ENCODE measurements around the gene MYO5B. TPM values are rescaled to one million over a fixed set of nuclear protein-coding genes. Genes with fewer than 3 reads are reported as not detected.
"Not testable (repeated sequence)": the region's sequence is repeated elsewhere in the genome, so short reads cannot be mapped to it uniquely, and the experiment has no call there.

Gene MYO5B
- polyA plus RNA-seq, 1 of the 3 experiments (the other 2 are of a cell fraction), result 1.3 TPM

GRCh38 chr18:49890041-49890440, 304.9 kb downstream of the MYO5B start:
- Histone ChIP-seq H3K79me2 (ENCODE audit: insufficient read depth) (no peaks in the 10 kb centered on the region), H3K27ac (ENCODE audit: low read depth in 2 of 2, low read length in 1 of 2) (no peak overlapping the region), H3K27me3 (ENCODE audit: insufficient read depth) (no peaks in the 10 kb centered on the region), H3K9ac (no peak overlapping the region), H3F3A (replicated peaks; ENCODE audit: insufficient read depth) (no peaks in the 10 kb centered on the region), H3K36me3 (replicated peaks in 1 of 2; ENCODE audit: control insufficient read depth in 1 of 2, insufficient read depth in 2 of 2, low read length in 1 of 2) (no peaks in the 10 kb centered on the region), H3K9me2 (no peaks in the 10 kb centered on the region), H2AFZ (ENCODE audit: low read depth) (no peak overlapping the region), H4K20me1 (ENCODE audit: insufficient read depth) (no peaks in the 10 kb centered on the region), H3K4me3 (ENCODE audit: low read depth in 2 of 2, low read length in 1 of 2) (no peak overlapping the region), H3K4me2 (no peak overlapping the region), H3K4me1 (ENCODE audit: control insufficient read depth in 1 of 2, insufficient read depth in 2 of 2, low read depth in 1 of 2, low read length in 1 of 2) (peaks cover 0 to 8% of the 10 kb centered on the region in 2 experiments; a peak in 1 of 4 replicates), H3K9me3 (no peaks in the 10 kb centered on the region)
- CTCF ChIA-PET, result interaction anchor here (1.6 to 2.2 kb wide), 2 partner anchors 11 to 31 kb away, joined by 4 to 5 read pairs; no protein-coding TSS in a partner anchor
- no peak for DNase-seq
- POLR2A ChIA-PET, result interaction anchor here (0.6 kb wide), 1 partner anchor 627 kb away, joined by 3 read pairs; no protein-coding TSS in a partner anchor
- no peak for TF ChIP-seq TEAD4 (IDR thresholded peaks at IDR 0.05; ENCODE audit: borderline replicate concordance, insufficient read depth)
- no peak for TF ChIP-seq TAF1 (IDR thresholded peaks at IDR 0.05; ENCODE audit: borderline replicate concordance, low read depth, low read length)
- no peak for TF ChIP-seq GABPA (IDR thresholded peaks at IDR 0.05; ENCODE audit: low read depth)
- no peak for TF ChIP-seq YY1 (IDR thresholded peaks at IDR 0.05; ENCODE audit: low read depth)
- no peak for TF ChIP-seq POLR2AphosphoS5 (IDR thresholded peaks at IDR 0.05; ENCODE audit: low read depth, low read length)

- not testable (repeated sequence) for H3K4me1 ChIP-seq (ENCODE audit: control insufficient read depth in 1 of 2, insufficient read depth in 2 of 2, low read depth in 1 of 2, low read length in 1 of 2); H3K27me3 ChIP-seq (ENCODE audit: insufficient read depth); H3K4me3 ChIP-seq (ENCODE audit: low read depth in 2 of 2, low read length in 1 of 2); H3K9me2 ChIP-seq; H3F3A ChIP-seq (replicated peaks; ENCODE audit: insufficient read depth); H3K9me3 ChIP-seq; H3K9ac ChIP-seq; H3K79me2 ChIP-seq (ENCODE audit: insufficient read depth); H4K20me1 ChIP-seq (ENCODE audit: insufficient read depth); H3K27ac ChIP-seq (ENCODE audit: low read depth in 2 of 2, low read length in 1 of 2); H2AFZ ChIP-seq (ENCODE audit: low read depth); H3K36me3 ChIP-seq (replicated peaks in 1 of 2; ENCODE audit: control insufficient read depth in 1 of 2, insufficient read depth in 2 of 2, low read length in 1 of 2); H3K4me2 ChIP-seq; DNase-seq
- CTCF ChIA-PET, result interaction anchor here (2.2 kb wide), 1 partner anchor 31 kb away, joined by 5 read pairs; no protein-coding TSS in a partner anchor
- POLR2A ChIA-PET, result interaction anchor here (0.6 kb wide), 1 partner anchor 626 kb away, joined by 3 read pairs; no protein-coding TSS in a partner anchor
- WGBS (ENCODE audit: low lambda C conversion rate), result 5% methylated on average over 2 of the region's 2 CpGs
Measured at GRCh38 chr18:49889552-49889951, 305.4 kb downstream of the MYO5B start.

- H4K20me1 ChIP-seq (ENCODE audit: insufficient read depth), result no peaks in the 10 kb centered on the region
- CTCF ChIA-PET, result interaction anchor here (0.7 kb wide), 1 partner anchor 920 kb away, joined by 3 read pairs; no protein-coding TSS in a partner anchor
- no peaks in the 10 kb centered on the region for H3K27me3 ChIP-seq (ENCODE audit: insufficient read depth)
- no peak for DNase-seq
- no peak overlapping the region for H3K9ac ChIP-seq
- no peaks in the 10 kb centered on the region for H3K79me2 ChIP-seq (ENCODE audit: insufficient read depth)
- peaks cover 0 to 1% of the 10 kb centered on the region in 2 experiments; a peak in 1 of 4 replicates for H3K4me1 ChIP-seq (ENCODE audit: control insufficient read depth in 1 of 2, insufficient read depth in 2 of 2, low read depth in 1 of 2, low read length in 1 of 2)
- H3K9me3 ChIP-seq, result no peaks in the 10 kb centered on the region
- H3F3A ChIP-seq (replicated peaks; ENCODE audit: insufficient read depth), result no peaks in the 10 kb centered on the region
- no peak overlapping the region for H3K4me2 ChIP-seq
- H3K36me3 ChIP-seq (replicated peaks in 1 of 2; ENCODE audit: control insufficient read depth in 1 of 2, insufficient read depth in 2 of 2, low read length in 1 of 2), result no peaks in the 10 kb centered on the region
- no peak for TF ChIP-seq REST (IDR thresholded peaks at IDR 0.05; ENCODE audit: low read depth, low read length)
- no peak for TF ChIP-seq POLR2AphosphoS5 (IDR thresholded peaks at IDR 0.05; ENCODE audit: low read depth, low read length)
- TF ChIP-seq CTCF (IDR thresholded peaks at IDR 0.05), result peak; percentile 16; the same call in 1 of the 2 replicates
- no peak overlapping the region for H3K4me3 ChIP-seq (ENCODE audit: low read depth in 2 of 2, low read length in 1 of 2)
- no peak overlapping the region for H3K27ac ChIP-seq (ENCODE audit: low read depth in 2 of 2, low read length in 1 of 2)
- 46% methylated on average over 10 of the region's 10 CpGs for WGBS (ENCODE audit: low lambda C conversion rate)
- H2AFZ ChIP-seq (ENCODE audit: low read depth), result no peak overlapping the region
- H3K9me2 ChIP-seq, result no peaks in the 10 kb centered on the region
- POLR2A ChIA-PET, result no interaction called here
Measured at GRCh38 chr18:49886891-49887764, 307.8 kb downstream of the MYO5B start.

Measured in SK-N-SH (cell line).